OCI-LY7 (cell line): Measurements from ENCODE around the gene NCOA3. TPM values are rescaled to one million over a fixed set of nuclear protein-coding genes. Genes with fewer than 3 reads are reported as not detected.
"Not testable (repeated sequence)": the region's sequence is repeated elsewhere in the genome, so short reads cannot be mapped to it uniquely, and the experiment has no call there.

ENCODE experiments used
- BruUV-seq: library from RNA; stranded (reverse); fragments of 400-500 nt; replicated peaks from 2 replicates; lab custom pipeline; 2021; lab: Mats Ljungman, UMichigan
- CTCF ChIA-PET: fragments of 300-600 bp; sonication (Branson Sonifier 250); formaldehyde crosslinking; loops from one replicate; lab custom pipeline; 2022; ENCODE audit warnings: antibody characterized with exemption; ENCODE audit not compliant: unreplicated experiment; lab: Charles Lee
- POLR2A ChIA-PET: fragments of 300-600 bp; sonication (Branson Sonifier 250); formaldehyde crosslinking; loops from one replicate; lab custom pipeline; 2022; ENCODE audit warnings: antibody characterized with exemption; lab: Charles Lee
- DNase-seq: peaks from one replicate; pipeline ENCODE4 v3.0.0-alpha.2; 2015; ENCODE audit warnings: low spot score
- H2AFZ ChIP-seq: fragments of 200-600 bp; sonication (generic), shearing (Covaris generic); 2 replicates; pipeline ENCODE4 v1.6.1; 2014; ENCODE audit warnings: mild to moderate bottlenecking, antibody characterized with exemption, low read length, moderate library complexity
- H3K27ac ChIP-seq: fragments of 200-600 bp; sonication (generic); 2 replicates; pipeline ENCODE4 v1.5.1; 2014; ENCODE audit warnings: mixed run types, low read depth, mild to moderate bottlenecking, moderate library complexity, low read length, inconsistent platforms; ENCODE audit not compliant: poor library complexity, severe bottlenecking
- H3K36me3 ChIP-seq: fragments of 200-600 bp; sonication (generic); 2 replicates; pipeline ENCODE4 v1.6.1; 2014; ENCODE audit warnings: mild to moderate bottlenecking, antibody characterized with exemption, low read length, moderate library complexity, mixed read lengths; ENCODE audit not compliant: insufficient read depth
- H3K4me1 ChIP-seq: fragments of 200-600 bp; sonication (generic); 2 replicates; pipeline ENCODE4 v1.5.1; 2014; ENCODE audit warnings: mild to moderate bottlenecking, low read length; ENCODE audit not compliant: insufficient read depth, poor library complexity, severe bottlenecking
- H3K4me2 ChIP-seq: fragments of 200-600 bp; sonication (generic); 2 replicates; pipeline ENCODE4 v1.6.1; 2014; ENCODE audit warnings: mild to moderate bottlenecking, low read length
- H3K4me3 ChIP-seq: fragments of 200-600 bp; sonication (generic); 2 replicates; pipeline ENCODE4 v1.5.1; 2014; ENCODE audit warnings: mild to moderate bottlenecking, low read depth, low read length; ENCODE audit not compliant: poor library complexity, severe bottlenecking
- H3K79me2 ChIP-seq: fragments of 200-600 bp; sonication (generic); 2 replicates; pipeline ENCODE4 v1.6.1; 2016; ENCODE audit warnings: low read depth, mild to moderate bottlenecking, low read length, moderate library complexity, mixed read lengths; ENCODE audit not compliant: insufficient read depth
- H3K9me2 ChIP-seq: fragments of 200-600 bp; sonication (generic); 2 replicates; pipeline ENCODE4 v1.6.1; 2016; ENCODE audit warnings: mild to moderate bottlenecking, low read length, mixed read lengths; ENCODE audit not compliant: insufficient read depth
- H3K9me3 ChIP-seq: fragments of 200-600 bp; sonication (generic); 2 replicates; pipeline ENCODE4 v1.6.1; 2014; ENCODE audit warnings: mild to moderate bottlenecking, mixed run types, low read length, mixed read lengths
- H4K20me1 ChIP-seq: fragments of 200-600 bp; sonication (generic); 2 replicates; pipeline ENCODE4 v1.6.1; 2014; ENCODE audit warnings: mild to moderate bottlenecking, antibody characterized with exemption, low read length, moderate library complexity, mixed read lengths; ENCODE audit not compliant: insufficient read depth
- EZH2phosphoT487 ChIP-seq: fragments of 200-600 bp; sonication (generic); IDR thresholded peaks from 2 replicates; pipeline ENCODE4 v1.6.1; 2018; ENCODE audit warnings: low read depth, borderline replicate concordance, mild to moderate bottlenecking, mixed run types, antibody characterized with exemption, low read length, moderate library complexity, mixed read lengths
- intact Hi-C: fragments of 100-400 bp; cut with micrococcal nuclease; formaldehyde crosslinking; loops from one replicate; pipeline ENCODE4 v1.10.0; 2022; ENCODE audit not compliant: unreplicated experiment
- total RNA-seq, 2 experiments: library from RNA; depleted of rRNA in 1 of 2; stranded (reverse); fragments of >200 nt in 1 of 2; shearing (Covaris generic) in 1 of 2; gene quantifications; 2 replicates each; pipeline ENCODE4 v1.2.3, GENCODE V29; 2014 to 2022
- TF ChIP-seq, protein P1 (sequence below): fragments of 200-600 bp; sonication (generic); conservative IDR thresholded peaks from 2 replicates; pipeline ENCODE4 v1.5.1; 2014; ENCODE audit warnings: mild to moderate bottlenecking, antibody characterized with exemption, low read length, moderate library complexity, mixed read lengths

NCOA3 gene
- total RNA-seq, 2 experiments from 2014 or later: 50.5 to 75.6 TPM

DNA sequence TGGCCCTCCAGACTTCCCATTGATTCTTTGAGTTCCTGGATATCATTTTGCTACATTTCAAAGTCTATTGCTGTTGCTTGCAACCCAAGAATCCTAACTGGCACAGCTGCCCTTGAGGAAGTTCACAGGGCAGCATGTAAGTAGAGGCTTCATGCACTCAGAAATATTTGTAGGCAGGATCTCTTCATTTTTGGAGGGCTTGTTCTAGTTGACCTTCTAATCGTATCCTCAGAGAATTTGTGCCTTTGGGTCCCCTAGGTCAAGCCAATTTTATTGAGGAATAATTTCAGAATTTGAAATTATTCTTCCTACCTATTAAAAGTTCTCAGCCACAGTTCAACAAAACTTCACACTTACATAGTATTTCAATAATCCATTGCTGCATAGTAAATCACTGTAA is 5.6 kb upstream of the NCOA3 start:
- Histone ChIP-seq H3K4me3 (no peak overlapping the region), H3K4me1 (peaks cover 62% of the 10 kb centered on the region), H2AFZ (no peak overlapping the region), H3K27ac (no peak overlapping the region), H3K36me3 (no peaks in the 10 kb centered on the region), H3K9me3 (no peaks in the 10 kb centered on the region), H3K9me2 (no peaks in the 10 kb centered on the region), H3K79me2 (peaks cover 11% of the 10 kb centered on the region; the same call in 1 of the 2 replicates), H4K20me1 (no peaks in the 10 kb centered on the region), H3K4me2 (no peak overlapping the region)
- intact Hi-C loops: no loop called here
- ChIA-PET CTCF (no interaction called here), POLR2A (interaction anchor here (1.1 kb wide), 1 partner anchor 29 kb away, joined by 3 read pairs; no protein-coding TSS in a partner anchor)
- TF ChIP-seq EZH2phosphoT487: no peak
- TF ChIP-seq, protein P1, sequence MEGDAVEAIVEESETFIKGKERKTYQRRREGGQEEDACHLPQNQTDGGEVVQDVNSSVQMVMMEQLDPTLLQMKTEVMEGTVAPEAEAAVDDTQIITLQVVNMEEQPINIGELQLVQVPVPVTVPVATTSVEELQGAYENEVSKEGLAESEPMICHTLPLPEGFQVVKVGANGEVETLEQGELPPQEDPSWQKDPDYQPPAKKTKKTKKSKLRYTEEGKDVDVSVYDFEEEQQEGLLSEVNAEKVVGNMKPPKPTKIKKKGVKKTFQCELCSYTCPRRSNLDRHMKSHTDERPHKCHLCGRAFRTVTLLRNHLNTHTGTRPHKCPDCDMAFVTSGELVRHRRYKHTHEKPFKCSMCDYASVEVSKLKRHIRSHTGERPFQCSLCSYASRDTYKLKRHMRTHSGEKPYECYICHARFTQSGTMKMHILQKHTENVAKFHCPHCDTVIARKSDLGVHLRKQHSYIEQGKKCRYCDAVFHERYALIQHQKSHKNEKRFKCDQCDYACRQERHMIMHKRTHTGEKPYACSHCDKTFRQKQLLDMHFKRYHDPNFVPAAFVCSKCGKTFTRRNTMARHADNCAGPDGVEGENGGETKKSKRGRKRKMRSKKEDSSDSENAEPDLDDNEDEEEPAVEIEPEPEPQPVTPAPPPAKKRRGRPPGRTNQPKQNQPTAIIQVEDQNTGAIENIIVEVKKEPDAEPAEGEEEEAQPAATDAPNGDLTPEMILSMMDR: no peak
- no peak for DNase-seq
- no TSS peak for BruUV-seq

GRCh38 chr20:47498606-47499005 is 3.1 kb upstream of the NCOA3 start:
- peaks cover 6% of the 10 kb centered on the region; the same call in 1 of the 2 replicates for H4K20me1 ChIP-seq
- H3K4me3 ChIP-seq: no peak overlapping the region
- TF ChIP-seq EZH2phosphoT487: no peak
- TF ChIP-seq, protein P1: no peak
- H3K36me3 ChIP-seq: peaks cover 6% of the 10 kb centered on the region
- BruUV-seq: no TSS peak
- ChIA-PET CTCF (no interaction called here), POLR2A (interaction anchor here (0.7 to 1.8 kb wide), 2 partner anchors 81 to 85 kb away, joined by 3 to 6 read pairs; no protein-coding TSS in a partner anchor)
- no peaks in the 10 kb centered on the region for H3K9me2 ChIP-seq
- H2AFZ ChIP-seq: no peak overlapping the region; the same call in 1 of the 2 replicates
- peaks cover 33% of the 10 kb centered on the region for H3K79me2 ChIP-seq
- DNase-seq: no peak
- H3K4me2 ChIP-seq: peak overlapping the region; percentile 19; the same call in 1 of the 2 replicates
- intact Hi-C loops: no loop called here
- H3K27ac ChIP-seq: peak overlapping the region; percentile 24
- H3K9me3 ChIP-seq: no peaks in the 10 kb centered on the region
- peaks cover 38% of the 10 kb centered on the region for H3K4me1 ChIP-seq

DNA sequence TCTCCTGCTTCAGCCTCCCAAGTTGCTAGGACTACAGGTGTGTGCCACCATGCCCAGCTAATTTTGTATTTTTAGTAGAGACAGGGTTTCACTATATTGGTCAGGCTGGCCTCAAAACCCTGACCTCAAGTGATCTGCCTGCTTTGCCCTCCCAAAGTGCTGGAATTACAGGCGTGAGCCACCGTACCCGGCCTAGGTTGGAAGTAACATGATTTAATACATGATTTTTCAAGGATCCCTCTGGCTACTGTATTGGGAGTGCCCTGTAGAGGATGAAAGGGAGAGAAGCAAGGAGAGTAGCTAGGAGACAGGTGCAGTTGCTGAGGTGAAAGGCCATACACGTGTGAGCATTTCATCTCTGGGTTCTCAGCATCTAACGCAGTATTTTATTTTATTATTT is 2.6 kb upstream of the NCOA3 start:
- BruUV-seq: no TSS peak
- Histone ChIP-seq H3K27ac (no peak overlapping the region), H3K9me3 (no peaks in the 10 kb centered on the region), H2AFZ (no peak overlapping the region), H3K9me2 (no peaks in the 10 kb centered on the region), H3K4me3 (no peak overlapping the region), H4K20me1 (peaks cover 9% of the 10 kb centered on the region; the same call in 1 of the 2 replicates), H3K4me1 (peaks cover 33% of the 10 kb centered on the region), H3K4me2 (no peak overlapping the region), H3K79me2 (peaks cover 38% of the 10 kb centered on the region), H3K36me3 (peaks cover 8% of the 10 kb centered on the region)
- TF ChIP-seq, protein P1: no peak
- CTCF ChIA-PET: no interaction called here
- POLR2A ChIA-PET: interaction anchor here (0.7 to 1.8 kb wide), 3 partner anchors 12 to 85 kb away, joined by 3 to 6 read pairs (median 3); no protein-coding TSS in a partner anchor
- DNase-seq: no peak
- intact Hi-C loops: no loop called here

- H3K36me3 ChIP-seq, H3K9me3 ChIP-seq, H2AFZ ChIP-seq, H3K9me2 ChIP-seq, DNase-seq, BruUV-seq, CTCF ChIA-PET, H4K20me1 ChIP-seq: not testable (repeated sequence)
- Histone ChIP-seq H3K27ac (peak overlapping the region; percentile 80), H3K4me2 (peak overlapping the region; percentile 83), H3K79me2 (peaks cover 48% of the 10 kb centered on the region), H3K4me1 (peaks cover 33% of the 10 kb centered on the region), H3K4me3 (peak overlapping the region; percentile 82)
- intact Hi-C loops: loop anchor here (5.0 kb wide), 4 partner anchors 48 to 228 kb away; no protein-coding TSS in a partner anchor
- POLR2A ChIA-PET: interaction anchor here (0.6 to 4.0 kb wide), 5 partner anchors 12 to 82 kb away, joined by 3 to 12 read pairs (median 3); no protein-coding TSS in a partner anchor
Measured at GRCh38 chr20:47500082-47500481, 1.6 kb upstream of the NCOA3 start.
